Prostate gland (tissue), 2 donors: ENCODE data around the gene TBC1D22A. TPM values are rescaled to one million over a fixed set of nuclear protein-coding genes. Genes with fewer than 3 reads are reported as not detected.

ENCODE experiments used
- DNase-seq: peaks from one replicate; pipeline ENCODE4 v3.0.0-alpha.2; 2019; ENCODE audit warnings: low spot score
- H3K27ac ChIP-seq, 2 donors: fragments of 200-600 bp; sonication (generic); 2 replicates each; pipeline ENCODE4 v1.5.1; 2017 to 2019
- H3K27me3 ChIP-seq: fragments of 200-600 bp; sonication (generic); replicated peaks from 2 replicates; pipeline ENCODE4 v1.5.1; 2019; ENCODE audit not compliant: insufficient read depth
- H3K36me3 ChIP-seq, 2 donors: fragments of 200-600 bp; sonication (generic); 1 replicate in 1 of 2; 2 replicates in 1 of 2; pipeline versions ENCODE4 v1.5.1 to v1.8.1; 2017 to 2019
- H3K4me1 ChIP-seq: fragments of 200-600 bp; sonication (generic); replicated peaks from 2 replicates; pipeline ENCODE4 v1.5.1; 2019
- H3K4me3 ChIP-seq, 2 donors: fragments of 200-600 bp; sonication (generic); 2 replicates each; pipeline ENCODE4 v1.5.1; 2017 to 2019
- H3K9me3 ChIP-seq: fragments of 200-600 bp; sonication (generic); 2 replicates; pipeline ENCODE4 v1.5.1; 2017
- POLR2A ChIP-seq: fragments of 450-650 bp; IDR thresholded peaks from one replicate; pipeline ENCODE4 v1.6.1; 2016; ENCODE audit warnings: antibody characterized with exemption, mild to moderate bottlenecking
- POLR2AphosphoS5 ChIP-seq: sonication (generic); formaldehyde crosslinking; IDR thresholded peaks from one replicate; pipeline ENCODE4 v1.6.1; 2017; ENCODE audit warnings: antibody characterized with exemption
- WGBS: methylation state at CpG from one replicate; pipeline ENCODE4 v1.1.5; 2018; 5-methylcytosine and 5-hydroxymethylcytosine counted together
- intact Hi-C: fragments of 100-400 bp; cut with DNase I; formaldehyde crosslinking; loops from one replicate; pipeline ENCODE4 v1.14.2; 2022
- total RNA-seq, 2 donors: library from RNA; depleted of rRNA; stranded (reverse); fragments of >200 nt; gene quantifications; one replicate each; pipeline ENCODE4 v1.1.0, GENCODE V29; 2016
- TF ChIP-seq, protein P1 (sequence below), 4 experiments: fragments of 200-600 bp in 2 of 4; fragments of 450-650 bp in 2 of 4; sonication (generic) in 2 of 4; IDR thresholded peaks; 1 replicate in 3 of 4; 2 replicates in 1 of 4; pipeline ENCODE4 v1.5.1; 2016 to 2019; ENCODE audit warnings: antibody characterized with exemption in 4 of 4, mild to moderate bottlenecking in 2 of 4, moderate library complexity in 2 of 4

The TBC1D22A gene
- total RNA-seq, 2 donors from 2014 or later, result 16.0 to 30.7 TPM

DNA sequence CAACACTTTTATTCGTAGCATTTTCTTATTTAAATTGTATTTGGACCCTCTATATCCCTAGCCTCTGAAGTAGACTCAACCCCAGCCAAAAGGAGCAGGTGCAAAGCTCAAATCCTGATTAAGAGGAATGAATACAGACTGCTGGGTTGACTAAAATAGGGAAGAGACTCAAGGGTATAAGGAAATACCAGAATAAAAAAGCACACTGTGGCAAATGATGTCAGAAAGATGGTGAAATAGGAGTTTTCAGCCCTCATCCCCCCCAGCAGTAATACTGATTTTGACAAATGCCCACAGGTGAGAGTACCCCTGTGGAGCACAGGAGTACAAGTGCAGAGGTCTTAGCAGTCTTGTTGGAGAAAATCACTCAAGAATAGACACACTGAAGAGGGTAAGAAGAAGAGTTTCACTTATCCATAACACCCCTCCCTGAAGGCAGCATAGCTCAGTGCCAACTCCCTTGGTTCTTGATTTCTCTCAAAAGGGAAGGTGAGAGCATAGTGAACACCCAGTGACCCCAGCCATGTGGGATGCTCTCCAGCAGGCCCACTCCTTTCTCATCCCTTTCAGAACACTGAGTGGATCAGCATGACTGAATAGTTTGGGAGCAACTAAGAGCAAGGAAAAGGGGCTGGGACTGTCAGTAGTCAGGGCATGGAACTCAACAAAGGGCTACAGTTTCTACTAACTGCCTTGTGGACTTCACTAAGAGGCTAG lies 71.7 kb downstream of the TBC1D22A start:
- Histone ChIP-seq H3K27ac (no peak overlapping the region), H3K4me1 (no peaks in the 10 kb centered on the region), H3K4me3 (no peak overlapping the region), H3K36me3 (no peaks in the 10 kb centered on the region), H3K9me3 (no peaks in the 10 kb centered on the region), H3K27me3 (no peaks in the 10 kb centered on the region)
- DNase-seq, result no peak
- TF ChIP-seq POLR2A (no peak), POLR2AphosphoS5 (no peak)
- TF ChIP-seq, protein P1, sequence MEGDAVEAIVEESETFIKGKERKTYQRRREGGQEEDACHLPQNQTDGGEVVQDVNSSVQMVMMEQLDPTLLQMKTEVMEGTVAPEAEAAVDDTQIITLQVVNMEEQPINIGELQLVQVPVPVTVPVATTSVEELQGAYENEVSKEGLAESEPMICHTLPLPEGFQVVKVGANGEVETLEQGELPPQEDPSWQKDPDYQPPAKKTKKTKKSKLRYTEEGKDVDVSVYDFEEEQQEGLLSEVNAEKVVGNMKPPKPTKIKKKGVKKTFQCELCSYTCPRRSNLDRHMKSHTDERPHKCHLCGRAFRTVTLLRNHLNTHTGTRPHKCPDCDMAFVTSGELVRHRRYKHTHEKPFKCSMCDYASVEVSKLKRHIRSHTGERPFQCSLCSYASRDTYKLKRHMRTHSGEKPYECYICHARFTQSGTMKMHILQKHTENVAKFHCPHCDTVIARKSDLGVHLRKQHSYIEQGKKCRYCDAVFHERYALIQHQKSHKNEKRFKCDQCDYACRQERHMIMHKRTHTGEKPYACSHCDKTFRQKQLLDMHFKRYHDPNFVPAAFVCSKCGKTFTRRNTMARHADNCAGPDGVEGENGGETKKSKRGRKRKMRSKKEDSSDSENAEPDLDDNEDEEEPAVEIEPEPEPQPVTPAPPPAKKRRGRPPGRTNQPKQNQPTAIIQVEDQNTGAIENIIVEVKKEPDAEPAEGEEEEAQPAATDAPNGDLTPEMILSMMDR (IDR thresholded peaks at IDR 0.05), result no peak
- intact Hi-C loops, result no loop called here
- WGBS, result 97% methylated on average over 1 of the region's 1 CpG

GRCh38 chr22:46835288-46835687 lies 72.8 kb downstream of the TBC1D22A start:
- TF ChIP-seq POLR2AphosphoS5 (no peak), POLR2A (no peak)
- TF ChIP-seq, protein P1 (IDR thresholded peaks at IDR 0.05), result no peak
- no peaks in the 10 kb centered on the region for H3K4me1 ChIP-seq
- H3K4me3 ChIP-seq, result no peak overlapping the region
- no peaks in the 10 kb centered on the region for H3K36me3 ChIP-seq
- WGBS, result 96% methylated on average over 2 of the region's 2 CpGs
- DNase-seq, result no peak
- no peak overlapping the region for H3K27ac ChIP-seq
- intact Hi-C loops, result no loop called here
- H3K27me3 ChIP-seq, result no peaks in the 10 kb centered on the region
- no peaks in the 10 kb centered on the region for H3K9me3 ChIP-seq

DNA sequence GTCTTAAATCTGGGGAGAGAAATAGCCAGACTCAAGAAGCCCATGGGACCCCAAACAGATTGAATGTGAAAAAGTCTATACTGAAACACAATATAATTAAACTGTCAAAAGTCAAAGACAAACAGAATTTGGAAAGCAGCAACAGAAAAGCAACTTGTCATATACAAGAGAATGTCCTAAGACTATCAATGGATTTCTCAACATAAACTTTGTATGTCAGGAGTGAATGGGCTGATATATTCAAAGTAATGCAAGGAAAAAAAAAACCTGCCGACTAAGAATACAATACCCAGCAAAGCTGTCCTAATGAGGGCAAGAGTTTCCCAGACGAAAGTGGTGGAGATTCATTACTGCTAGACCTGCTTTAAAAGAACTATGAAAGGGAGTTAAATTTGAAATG lies 73.2 kb downstream of the TBC1D22A start:
- H3K9me3 ChIP-seq, result no peaks in the 10 kb centered on the region
- no peaks in the 10 kb centered on the region for H3K4me1 ChIP-seq
- intact Hi-C loops, result no loop called here
- no peak overlapping the region for H3K27ac ChIP-seq
- no peaks in the 10 kb centered on the region for H3K27me3 ChIP-seq
- H3K36me3 ChIP-seq, result no peaks in the 10 kb centered on the region
- 98% methylated on average over 2 of the region's 2 CpGs for WGBS
- no peak for DNase-seq
- H3K4me3 ChIP-seq, result no peak overlapping the region
- TF ChIP-seq POLR2AphosphoS5 (no peak), POLR2A (no peak)
- TF ChIP-seq, protein P1 (IDR thresholded peaks at IDR 0.05), result no peak

GRCh38 chr22:46841522-46841921 lies 79.1 kb downstream of the TBC1D22A start:
- H3K4me3 ChIP-seq, result no peak overlapping the region
- intact Hi-C loops, result loop anchor here (10.0 kb wide), 1 partner anchor 733 kb away; no protein-coding TSS in a partner anchor
- no peaks in the 10 kb centered on the region for H3K4me1 ChIP-seq
- no peak for DNase-seq
- no peaks in the 10 kb centered on the region for H3K27me3 ChIP-seq
- 78% methylated on average over 3 of the region's 3 CpGs for WGBS
- TF ChIP-seq POLR2A (no peak), POLR2AphosphoS5 (no peak)
- TF ChIP-seq, protein P1 (IDR thresholded peaks at IDR 0.05), result no peak
- H3K36me3 ChIP-seq, result no peaks in the 10 kb centered on the region
- H3K27ac ChIP-seq, result no peak overlapping the region
- no peaks in the 10 kb centered on the region for H3K9me3 ChIP-seq

- Histone ChIP-seq H3K27me3 (no peaks in the 10 kb centered on the region), H3K9me3 (no peaks in the 10 kb centered on the region), H3K27ac (no peak overlapping the region), H3K4me1 (no peaks in the 10 kb centered on the region), H3K4me3 (no peak overlapping the region), H3K36me3 (no peaks in the 10 kb centered on the region)
- intact Hi-C loops, result loop anchor here (10.0 kb wide), 1 partner anchor 732 kb away; no protein-coding TSS in a partner anchor
- peak; percentile 75 for DNase-seq
- 50% methylated on average over 11 of the region's 11 CpGs for WGBS
- TF ChIP-seq, protein P1 (IDR thresholded peaks at IDR 0.05), result no peak
- TF ChIP-seq POLR2AphosphoS5, result peak; percentile 59
- no peak for TF ChIP-seq POLR2A
These were observed 80.2 kb downstream of the TBC1D22A start for GRCh38 chr22:46842606-46843005.
